ENCODE results near the gene TRAP1. TPM values are rescaled to one million over a fixed set of nuclear protein-coding genes. Genes with fewer than 3 reads are reported as not detected.

TRAP1 gene
- total RNA-seq, 4 donors from 2014 or later, result 40.1 to 89.7 (median 47.7) TPM

GRCh38 chr16:3638916-3639644 is 78.2 kb downstream of the TRAP1 start:
- no peak for TF ChIP-seq CTCF (IDR thresholded peaks at IDR 0.05; ENCODE audit: low read depth)

- TF ChIP-seq CTCF (IDR thresholded peaks at IDR 0.05; ENCODE audit: low read depth), result no peak
These were observed 79.9 kb downstream of the TRAP1 start for GRCh38 chr16:3637371-3637923.

GRCh38 chr16:3625911-3626732 is 91.2 kb downstream of the TRAP1 start:
- TF ChIP-seq CTCF (IDR thresholded peaks at IDR 0.05; ENCODE audit: low read depth), result no peak

- no peak for TF ChIP-seq CTCF (IDR thresholded peaks at IDR 0.05; ENCODE audit: low read depth)
These were observed 92.0 kb downstream of the TRAP1 start for GRCh38 chr16:3625331-3625730.

GRCh38 chr16:3623642-3624041 is 93.7 kb downstream of the TRAP1 start:
- no peak for TF ChIP-seq CTCF (IDR thresholded peaks at IDR 0.05; ENCODE audit: low read depth)

- TF ChIP-seq CTCF (IDR thresholded peaks at IDR 0.05; ENCODE audit: low read depth), result no peak
These were observed 98.6 kb downstream of the TRAP1 start for GRCh38 chr16:3618769-3619141.
